Right kidney (tissue), 1 donor: Measurements from ENCODE around the gene ZFP62.

Experiments
- DNase-seq: peaks from one replicate; pipeline ENCODE4 v3.0.0-alpha.2; 2016

Gene ZFP62

GRCh38 chr5:180811623-180812124 lies 49.4 kb downstream of the ZFP62 start:
- DNase-seq = no peak

GRCh38 chr5:180810959-180811622 lies 50.0 kb downstream of the ZFP62 start:
- DNase-seq = no peak

GRCh38 chr5:180810210-180810958 lies 50.7 kb downstream of the ZFP62 start:
- peak; percentile 100 for DNase-seq

- peak; percentile 94 for DNase-seq
Observed at GRCh38 chr5:180809403-180810209, 51.5 kb downstream of the ZFP62 start.

GRCh38 chr5:180808461-180809000 lies 52.5 kb downstream of the ZFP62 start:
- no peak for DNase-seq

DNA sequence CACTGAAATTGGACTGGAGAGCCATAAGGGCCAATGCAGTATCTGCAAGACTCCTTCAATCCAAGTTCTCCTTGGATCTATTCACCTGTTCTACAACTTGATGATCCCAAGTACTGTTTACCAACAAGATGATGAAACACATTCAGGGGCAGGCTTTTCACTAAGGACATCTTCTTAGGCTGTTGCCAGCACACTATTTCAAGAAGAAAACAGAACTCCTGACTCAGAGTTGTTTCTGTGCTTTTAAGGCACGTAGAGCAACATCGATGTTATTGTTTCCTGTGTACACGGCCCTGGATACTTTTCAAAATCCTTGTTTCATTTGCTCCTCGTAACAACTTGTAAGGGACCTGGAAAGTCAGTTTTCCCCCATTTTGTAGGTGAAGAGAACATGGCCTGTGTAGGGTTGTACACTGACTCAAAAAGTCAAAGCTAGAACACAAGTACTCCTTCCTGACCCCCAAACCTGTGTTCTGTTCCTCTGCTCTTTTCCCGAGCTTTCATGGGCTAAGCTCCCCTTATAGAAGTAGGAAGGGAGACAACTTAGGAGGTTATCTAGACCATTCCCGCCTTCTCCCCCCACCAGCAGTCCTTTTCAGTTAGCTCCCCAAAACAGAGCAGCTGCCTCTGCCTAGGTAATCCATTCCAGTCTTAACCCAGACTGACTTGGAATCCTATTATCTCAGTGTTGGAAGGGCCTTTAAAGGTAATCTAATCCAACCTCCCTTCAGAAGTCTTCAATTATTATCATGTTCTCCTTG lies 53.2 kb downstream of the ZFP62 start:
- DNase-seq = no peak

- no peak for DNase-seq
Observed at GRCh38 chr5:180807046-180807445, 54.0 kb downstream of the ZFP62 start.

DNA sequence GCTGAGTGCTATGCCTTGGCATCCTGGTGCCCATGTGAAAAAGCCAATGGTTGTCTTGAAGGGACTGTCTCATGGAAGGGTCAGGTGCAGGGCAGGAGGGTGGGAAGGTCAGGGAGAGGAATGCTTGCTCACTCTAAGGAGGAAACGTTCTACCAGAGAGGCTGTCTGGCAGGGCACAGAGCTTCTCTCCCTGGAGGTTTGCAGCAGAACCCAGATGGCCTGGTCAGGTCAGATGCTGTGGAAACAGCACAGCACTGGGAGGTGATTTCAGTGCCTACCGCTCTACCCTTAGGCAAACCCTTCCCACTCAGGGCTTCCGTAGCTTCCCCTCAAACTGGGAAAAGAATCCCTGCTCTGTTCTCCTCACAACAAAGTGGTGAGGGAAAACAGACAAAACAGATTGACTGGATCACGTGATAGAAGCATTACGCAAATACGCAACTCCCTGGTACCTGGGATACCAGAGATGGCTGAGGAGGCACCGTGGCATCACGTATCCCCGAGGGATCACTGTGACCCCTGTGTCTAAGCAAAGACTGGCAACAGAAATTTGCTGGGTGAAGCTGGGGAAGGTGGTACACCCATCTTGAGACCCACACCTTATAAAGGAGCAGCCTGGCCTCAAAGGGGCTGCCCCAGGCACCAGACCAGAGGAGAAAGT lies 54.6 kb downstream of the ZFP62 start:
- DNase-seq = no peak

DNA sequence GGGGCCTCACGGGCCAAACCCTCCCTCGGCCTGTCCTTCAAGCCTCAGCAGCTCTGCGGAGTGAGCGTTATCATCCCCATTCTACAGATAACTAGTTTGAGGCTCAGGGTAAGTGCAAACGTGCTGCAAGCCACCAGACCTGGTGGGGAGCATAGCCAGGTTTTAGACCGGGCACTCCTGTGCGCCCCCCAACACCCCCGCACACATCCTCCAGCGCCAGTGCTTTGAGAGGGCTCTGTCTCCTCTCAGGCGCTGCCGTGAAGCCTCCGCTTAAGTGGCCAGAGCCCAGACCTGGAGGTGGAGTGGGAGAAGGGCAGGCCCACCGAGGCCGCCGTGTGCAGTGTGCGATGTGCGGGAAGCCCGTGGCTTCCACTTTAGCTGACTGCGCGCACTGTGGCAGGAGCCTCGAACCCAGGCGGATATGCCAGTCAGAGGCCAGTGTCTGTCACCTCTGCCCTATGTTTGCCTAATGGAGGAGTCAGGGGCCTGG lies 56.9 kb downstream of the ZFP62 start:
- no peak for DNase-seq

DNA sequence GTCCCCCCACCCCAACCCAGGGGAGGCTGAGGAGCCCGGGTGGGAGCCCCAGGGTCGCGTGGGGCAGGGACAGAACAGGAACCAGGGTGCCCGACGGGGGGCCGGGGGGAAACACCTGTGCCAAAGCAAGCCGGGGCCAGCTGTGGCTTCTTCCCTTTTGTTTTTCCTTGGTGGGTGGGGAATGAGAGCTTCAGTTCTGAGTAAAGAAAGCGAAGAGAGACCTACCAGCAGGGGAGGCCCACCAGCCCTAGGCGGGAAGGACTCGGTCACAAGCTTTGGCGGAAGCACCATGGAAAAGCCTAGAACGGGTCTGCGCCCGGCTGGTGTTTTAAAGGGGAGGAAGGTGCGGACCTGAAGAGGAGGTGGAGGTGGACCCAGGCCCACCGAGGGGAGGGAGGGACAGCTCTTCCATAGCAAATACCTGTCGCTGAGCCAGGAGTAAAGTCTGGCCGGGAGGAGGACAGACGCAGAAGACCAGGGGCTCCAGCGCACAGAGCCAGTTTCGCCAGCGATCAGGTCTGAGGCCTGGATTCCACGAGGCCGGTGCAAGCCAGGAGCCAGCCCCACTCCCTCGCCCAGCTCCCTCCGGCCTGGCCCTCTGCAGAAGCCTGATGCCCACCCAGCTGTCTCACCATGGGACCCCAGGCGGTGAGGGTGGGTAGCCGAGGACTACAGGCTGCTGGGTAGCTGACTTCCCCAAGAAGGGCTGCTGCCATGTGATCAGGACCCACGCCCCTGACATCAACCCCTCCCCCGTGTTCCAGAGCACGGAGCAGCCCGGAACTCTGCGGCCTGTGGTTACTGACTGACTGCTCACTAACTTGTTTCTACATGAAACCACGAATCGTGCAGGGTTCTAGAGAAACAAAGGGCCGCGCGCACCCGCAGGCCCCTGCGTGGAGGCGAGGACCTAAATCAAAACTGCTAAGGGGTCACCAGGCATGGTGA lies 57.6 kb downstream of the ZFP62 start:
- peak; percentile 60 for DNase-seq

DNA sequence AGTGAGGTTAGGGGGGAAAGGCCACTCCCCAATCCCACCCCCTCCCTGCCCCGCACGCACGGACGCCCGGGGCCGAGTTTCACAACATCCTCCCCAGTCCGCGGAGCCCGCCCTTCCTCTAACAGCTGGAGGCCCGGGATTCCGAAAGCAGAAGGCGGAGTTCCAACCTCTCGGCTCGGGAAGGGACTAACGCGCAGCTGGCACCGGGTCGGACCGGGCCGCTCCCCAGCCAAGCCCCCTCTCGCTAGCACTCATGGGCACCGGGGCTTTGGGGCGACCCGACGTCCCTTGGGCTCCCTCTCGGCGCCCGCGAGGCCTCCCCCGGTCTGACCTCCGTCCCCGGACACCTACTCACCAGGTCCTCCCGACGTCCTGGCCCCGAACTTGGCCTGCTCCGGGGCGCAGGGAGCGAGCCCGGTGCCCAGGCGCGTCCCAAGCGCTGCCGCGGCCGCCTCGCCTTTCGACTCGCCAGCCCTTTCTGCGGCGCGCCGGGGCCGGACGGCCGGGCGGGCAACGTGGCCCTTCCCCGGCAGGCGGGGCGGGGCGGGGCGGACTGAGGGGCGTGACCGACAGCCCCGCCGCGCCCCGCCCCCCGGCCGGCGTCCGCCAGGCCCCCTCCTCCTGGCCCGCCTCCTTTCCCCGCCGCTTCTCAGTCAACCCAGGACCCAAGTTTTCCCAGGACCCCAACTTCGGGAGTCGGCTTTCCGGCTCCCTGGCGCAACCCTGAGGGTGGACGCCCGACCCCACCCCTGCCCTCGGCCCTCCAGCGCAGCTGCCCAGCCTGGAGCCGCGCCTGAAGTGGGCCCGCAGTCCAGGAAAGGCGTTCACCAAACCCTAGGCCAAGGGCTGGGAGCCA lies 58.5 kb downstream of the ZFP62 start, which contains the start of gene MGAT1:
MGAT1 (minus strand) TSS at position 482 of the 856 bp plus-strand sequence. CDS start 9,835 bp downstream, outside the sequence.
- peak; percentile 89 for DNase-seq

- DNase-seq = no peak
Observed at GRCh38 chr5:180801596-180802324, 59.3 kb downstream of the ZFP62 start.

GRCh38 chr5:180799902-180800801 lies 60.9 kb downstream of the ZFP62 start:
- no peak for DNase-seq

GRCh38 chr5:180799194-180799593 lies 61.9 kb downstream of the ZFP62 start:
- DNase-seq = no peak

DNA sequence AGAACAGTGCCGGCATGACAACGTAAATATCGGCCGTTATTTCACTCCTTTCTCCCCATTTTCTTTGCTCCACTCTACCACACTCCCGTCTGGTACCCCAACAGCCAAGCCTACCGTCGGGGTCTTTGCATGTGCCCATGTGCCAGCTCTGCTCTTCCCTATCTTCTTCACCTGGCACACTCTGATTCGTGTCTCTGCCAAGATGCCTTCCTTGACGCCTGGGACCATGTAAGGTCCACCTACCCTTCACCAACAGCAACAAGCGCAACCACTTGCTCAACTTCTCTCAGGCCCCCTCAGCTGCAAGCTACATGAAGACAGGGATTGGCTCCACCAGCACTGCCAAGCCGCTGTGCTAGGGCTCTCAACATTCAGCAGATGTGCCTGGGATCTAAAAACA lies 62.9 kb downstream of the ZFP62 start:
- no peak for DNase-seq
